Neural cell (in vitro differentiated cells): ENCODE results near the gene ROBO1. TPM values are rescaled to one million over a fixed set of nuclear protein-coding genes. Genes with fewer than 3 reads are reported as not detected.

Experiments
- H2AFZ ChIP-seq: fragments of 200-600, 300-800 bp; sonication (generic), shearing (Covaris generic); 2 replicates; pipeline ENCODE4 v1.6.0; 2014; ENCODE audit warnings: low read depth, mild to moderate bottlenecking, antibody characterized with exemption, low read length, moderate library complexity
- H3F3A ChIP-seq: fragments of 200-600 bp; shearing (Covaris generic); 2 replicates; pipeline ENCODE4 v1.6.1; 2016; ENCODE audit warnings: mild to moderate bottlenecking, moderate library complexity, mixed read lengths, antibody characterized with exemption, low read length; ENCODE audit not compliant: insufficient read depth, poor library complexity, severe bottlenecking
- H3K27ac ChIP-seq: fragments of 200-600, 300-800 bp; sonication (generic), shearing (Covaris generic); 2 replicates; pipeline ENCODE4 v1.5.1; 2014; ENCODE audit warnings: mild to moderate bottlenecking, low read length, moderate library complexity
- H3K27me3 ChIP-seq: fragments of 300-800, 200-600 bp; sonication (generic), shearing (Covaris generic); 2 replicates; pipeline ENCODE4 v1.6.0; 2014; ENCODE audit warnings: mild to moderate bottlenecking, low read depth, low read length, moderate library complexity; ENCODE audit not compliant: insufficient read depth
- H3K36me3 ChIP-seq: fragments of 300-800, 200-600 bp; sonication (generic), shearing (Covaris generic); 2 replicates; pipeline ENCODE4 v1.5.1; 2014; ENCODE audit warnings: mild to moderate bottlenecking, antibody characterized with exemption, low read length, moderate library complexity; ENCODE audit not compliant: insufficient read depth
- H3K4me2 ChIP-seq: fragments of 300-800, 200-600 bp; sonication (generic), shearing (Covaris generic); 2 replicates; pipeline ENCODE4 v1.6.0; 2014; ENCODE audit warnings: mild to moderate bottlenecking, low read length
- H3K4me3 ChIP-seq: fragments of 300-800, 200-600 bp; sonication (generic), shearing (Covaris generic); 2 replicates; pipeline ENCODE4 v1.5.1; 2014; ENCODE audit warnings: mild to moderate bottlenecking, low read length, moderate library complexity
- H3K79me2 ChIP-seq: fragments of 200-600 bp; shearing (Covaris generic); replicated peaks from 2 replicates; pipeline ENCODE4 v1.6.0; 2014; ENCODE audit warnings: mild to moderate bottlenecking, low read length, moderate library complexity; ENCODE audit not compliant: insufficient read depth
- H3K9ac ChIP-seq: fragments of 300-800, 200-600 bp; sonication (generic), shearing (Covaris generic); 2 replicates; pipeline ENCODE4 v1.6.1; 2016; ENCODE audit warnings: mild to moderate bottlenecking, low read length, mixed read lengths
- H3K9me2 ChIP-seq: fragments of 200-600 bp; shearing (Covaris generic); 2 replicates; pipeline ENCODE4 v1.6.1; 2016; ENCODE audit warnings: mild to moderate bottlenecking, low read length, mixed read lengths; ENCODE audit not compliant: insufficient read depth
- H3K9me3 ChIP-seq: fragments of 200-600, 300-800 bp; sonication (generic), shearing (Covaris generic); 2 replicates; pipeline ENCODE4 v1.6.1; 2016; ENCODE audit warnings: mild to moderate bottlenecking, mixed run types, low read length, moderate library complexity, mixed read lengths
- H4K20me1 ChIP-seq: fragments of 200-600 bp; shearing (Covaris generic); 2 replicates; pipeline ENCODE4 v1.6.1; 2016; ENCODE audit warnings: mild to moderate bottlenecking, mixed run types; ENCODE audit not compliant: insufficient read depth
- CTCF ChIP-seq: fragments of 450-650 bp; IDR thresholded peaks from 2 replicates; pipeline ENCODE4 v1.5.1; 2014; ENCODE audit warnings: antibody characterized with exemption, mild to moderate bottlenecking, moderate library complexity; ENCODE audit not compliant: poor library complexity, severe bottlenecking
- EP300 ChIP-seq: fragments of 450-650 bp; conservative IDR thresholded peaks from 2 replicates; pipeline ENCODE4 v1.6.1; 2014; ENCODE audit warnings: antibody characterized with exemption, mild to moderate bottlenecking, moderate library complexity; ENCODE audit not compliant: poor library complexity, severe bottlenecking
- EZH2 ChIP-seq: fragments of 200-600, 300-800 bp; shearing (Covaris generic), sonication (generic); IDR thresholded peaks from 2 replicates; pipeline ENCODE4 v1.6.1; 2014; ENCODE audit warnings: antibody characterized with exemption, low read length, borderline replicate concordance, mild to moderate bottlenecking; ENCODE audit not compliant: insufficient read depth, poor library complexity, severe bottlenecking
- MXI1 ChIP-seq: fragments of 450-650 bp; conservative IDR thresholded peaks from 2 replicates; pipeline ENCODE4 v1.6.1; 2014; ENCODE audit warnings: antibody characterized with exemption, mild to moderate bottlenecking; ENCODE audit not compliant: poor library complexity, severe bottlenecking
- POLR2AphosphoS5 ChIP-seq: IDR thresholded peaks from 2 replicates; pipeline ENCODE4 v1.6.1; 2012
- RAD21 ChIP-seq: fragments of 450-650 bp; conservative IDR thresholded peaks from 2 replicates; pipeline ENCODE4 v1.6.1; 2014; ENCODE audit warnings: antibody characterized with exemption, mild to moderate bottlenecking, moderate library complexity
- REST ChIP-seq: IDR thresholded peaks from 2 replicates; pipeline ENCODE4 v1.6.1; 2012; ENCODE audit warnings: borderline replicate concordance
- SMC3 ChIP-seq: fragments of 450-650 bp; conservative IDR thresholded peaks from 2 replicates; pipeline ENCODE4 v1.6.1; 2014; ENCODE audit warnings: antibody characterized with exemption, mild to moderate bottlenecking, moderate library complexity; ENCODE audit not compliant: poor library complexity
- TAF1 ChIP-seq: IDR thresholded peaks from 2 replicates; pipeline ENCODE4 v1.6.1; 2012; ENCODE audit warnings: low read depth
- polyA plus RNA-seq: library from polyadenylated mRNA; depleted of rRNA; stranded (reverse); fragments of >200 nt; gene quantifications from 2 replicates; pipeline ENCODE4 v1.2.3, GENCODE V29; 2014

Gene ROBO1
- polyA plus RNA-seq, 1 donor from 2014 or later = 183 TPM

- Histone ChIP-seq H3K27me3 (no peaks in the 10 kb centered on the region), H2AFZ (no peak overlapping the region), H4K20me1 (no peaks in the 10 kb centered on the region), H3K9me2 (no peaks in the 10 kb centered on the region), H3K4me2 (no peak overlapping the region), H3K36me3 (no peaks in the 10 kb centered on the region), H3F3A (no peaks in the 10 kb centered on the region), H3K27ac (no peak overlapping the region), H3K4me3 (no peak overlapping the region), H3K9me3 (no peaks in the 10 kb centered on the region), H3K9ac (no peak overlapping the region), H3K79me2 (no peaks in the 10 kb centered on the region)
- no peak for TF ChIP-seq REST
- no peak for TF ChIP-seq EP300
- no peak for TF ChIP-seq MXI1
- TF ChIP-seq TAF1 = no peak
- TF ChIP-seq POLR2AphosphoS5 = no peak
These were observed 198.9 kb downstream of the ROBO1 start for GRCh38 chr3:79568938-79569337.

GRCh38 chr3:79564192-79564591 lies 203.6 kb downstream of the ROBO1 start:
- H4K20me1 ChIP-seq = no peaks in the 10 kb centered on the region
- H3K4me3 ChIP-seq = no peak overlapping the region
- TF ChIP-seq MXI1 (no peak), POLR2AphosphoS5 (peak; percentile 66)
- no peaks in the 10 kb centered on the region for H3F3A ChIP-seq
- H3K4me2 ChIP-seq = no peak overlapping the region
- no peaks in the 10 kb centered on the region for H3K36me3 ChIP-seq
- no peaks in the 10 kb centered on the region for H3K9me3 ChIP-seq
- no peak overlapping the region for H2AFZ ChIP-seq
- H3K9ac ChIP-seq = no peak overlapping the region
- no peak overlapping the region for H3K27ac ChIP-seq
- H3K79me2 ChIP-seq = no peaks in the 10 kb centered on the region
- H3K27me3 ChIP-seq = no peaks in the 10 kb centered on the region
- no peaks in the 10 kb centered on the region for H3K9me2 ChIP-seq

GRCh38 chr3:79560698-79561097 lies 207.1 kb downstream of the ROBO1 start:
- Histone ChIP-seq H3K36me3 (no peaks in the 10 kb centered on the region), H3K9me3 (no peaks in the 10 kb centered on the region), H3F3A (no peaks in the 10 kb centered on the region), H3K79me2 (no peaks in the 10 kb centered on the region), H4K20me1 (no peaks in the 10 kb centered on the region), H3K9me2 (no peaks in the 10 kb centered on the region), H3K27ac (peak overlapping the region; percentile 4), H3K4me2 (no peak overlapping the region), H3K27me3 (no peaks in the 10 kb centered on the region), H3K9ac (no peak overlapping the region), H3K4me3 (no peak overlapping the region), H2AFZ (no peak overlapping the region)
- TF ChIP-seq RAD21 = peak; percentile 9
- peak; percentile 79 for TF ChIP-seq EP300
- TF ChIP-seq POLR2AphosphoS5 = peak; percentile 66
- TF ChIP-seq TAF1 = no peak

- Histone ChIP-seq H4K20me1 (no peaks in the 10 kb centered on the region), H3K36me3 (no peaks in the 10 kb centered on the region), H2AFZ (no peak overlapping the region), H3K4me3 (no peak overlapping the region), H3K9ac (no peak overlapping the region), H3K27me3 (no peaks in the 10 kb centered on the region), H3K79me2 (no peaks in the 10 kb centered on the region), H3K27ac (no peak overlapping the region), H3K9me3 (no peaks in the 10 kb centered on the region), H3K4me2 (no peak overlapping the region), H3K9me2 (no peaks in the 10 kb centered on the region), H3F3A (no peaks in the 10 kb centered on the region)
- TF ChIP-seq EZH2 (no peak), EP300 (no peak), POLR2AphosphoS5 (no peak), CTCF (no peak), REST (no peak), RAD21 (no peak), SMC3 (no peak), MXI1 (no peak)
These were observed 208.9 kb downstream of the ROBO1 start for GRCh38 chr3:79558943-79559342.
